ENCODE results near the gene CATSPER2.
"Not testable (repeated sequence)": the region's sequence is repeated elsewhere in the genome, so short reads cannot be mapped to it uniquely, and the experiment has no call there.

Gene CATSPER2

GRCh38 chr15:43592841-43593240 lies 55.8 kb downstream of the CATSPER2 start:
- DNase-seq, result not testable (repeated sequence)

- DNase-seq, result not testable (repeated sequence)
These were observed 58.7 kb downstream of the CATSPER2 start, which contains the start of gene PPIP5K1 for GRCh38 chr15:43589778-43590466. PPIP5K1 (minus strand) TSS chr15:43590208; CDS start chr15:43584504, 5,704 bp downstream.

Measured in NCI-H524 treated with DMSO at 0.1 percent for 48 hours (cell line).